ENCODE measurements around the gene VWCE.

- TF ChIP-seq CTCF (IDR thresholded peaks at IDR 0.05; ENCODE audit: poor library complexity, severe bottlenecking): no peak
- no peak for TF ChIP-seq RAD21 (conservative IDR thresholded peaks at IDR 0.05)
- TF ChIP-seq EZH2 (IDR thresholded peaks at IDR 0.05; ENCODE audit: borderline replicate concordance, insufficient read depth, low read length, poor library complexity, severe bottlenecking): no peak
- no peak for TF ChIP-seq REST (IDR thresholded peaks at IDR 0.05; ENCODE audit: borderline replicate concordance)
- TF ChIP-seq EP300 (conservative IDR thresholded peaks at IDR 0.05; ENCODE audit: poor library complexity, severe bottlenecking): no peak
- TF ChIP-seq MXI1 (conservative IDR thresholded peaks at IDR 0.05; ENCODE audit: poor library complexity, severe bottlenecking): no peak
- no peak for TF ChIP-seq POLR2AphosphoS5 (IDR thresholded peaks at IDR 0.05)
- TF ChIP-seq TAF1 (IDR thresholded peaks at IDR 0.05; ENCODE audit: low read depth): no peak
Measured at GRCh38 chr11:61305417-61305816, 10.3 kb upstream of the VWCE start.

Data from neural cell (in vitro differentiated cells).